PC-9 (cell line): Measurements from ENCODE around the gene EPHX1. TPM values are rescaled to one million over a fixed set of nuclear protein-coding genes. Genes with fewer than 3 reads are reported as not detected.
"Not testable (repeated sequence)": the region's sequence is repeated elsewhere in the genome, so short reads cannot be mapped to it uniquely, and the experiment has no call there.

Experiments used
- BruUV-seq: library from RNA; stranded (reverse); fragments of 400-500 nt; replicated peaks from 2 replicates; lab custom pipeline; 2021; lab: Mats Ljungman, UMichigan
- CTCF ChIA-PET: fragments of 300-600 bp; sonication (Branson Sonifier 250); formaldehyde crosslinking; loops from one replicate; lab custom pipeline; 2022; ENCODE audit warnings: antibody characterized with exemption; lab: Charles Lee
- POLR2A ChIA-PET: fragments of 300-600 bp; sonication (Branson Sonifier 250); formaldehyde crosslinking; loops from one replicate; lab custom pipeline; 2022; ENCODE audit warnings: antibody characterized with exemption; ENCODE audit not compliant: unreplicated experiment; lab: Charles Lee
- DNase-seq, 2 experiments: peaks; one replicate each; pipeline versions ENCODE4 v3.0.0 to v3.0.0-alpha.2; 2015 to 2022; ENCODE audit warnings: mixed read lengths in 1 of 2
- H2AFZ ChIP-seq: fragments of 200-600 bp; sonication (generic); 2 replicates; pipeline ENCODE4 v1.8.1; 2017; ENCODE audit warnings: antibody characterized with exemption
- H3F3A ChIP-seq: fragments of 200-600 bp; sonication (generic); 2 replicates; pipeline ENCODE4 v1.8.1; 2017; ENCODE audit warnings: antibody characterized with exemption, mild to moderate bottlenecking, low read depth; ENCODE audit not compliant: insufficient read depth
- H3K27ac ChIP-seq: fragments of 200-600 bp; sonication (generic); 2 replicates; pipeline ENCODE4 v1.6.1; 2016; ENCODE audit warnings: mixed run types
- H3K27me3 ChIP-seq: fragments of 200-600 bp; sonication (generic); 2 replicates; pipeline ENCODE4 v1.6.1; 2016; ENCODE audit warnings: low read depth, mixed run types; ENCODE audit not compliant: insufficient read depth
- H3K36me3 ChIP-seq: fragments of 200-600 bp; sonication (generic); 2 replicates; pipeline ENCODE4 v1.6.1; 2016; ENCODE audit warnings: low read depth, mixed run types
- H3K4me1 ChIP-seq: fragments of 200-600 bp; sonication (generic); replicated peaks from 2 replicates; pipeline ENCODE4 v1.6.1; 2016; ENCODE audit warnings: mixed run types; ENCODE audit not compliant: insufficient read depth
- H3K4me2 ChIP-seq: fragments of 200-600 bp; sonication (generic); 2 replicates; pipeline ENCODE4 v1.6.1; 2017; ENCODE audit warnings: mixed run types
- H3K4me3 ChIP-seq: fragments of 200-600 bp; sonication (generic); 2 replicates; pipeline ENCODE4 v1.6.1; 2016; ENCODE audit warnings: mixed run types
- H3K79me2 ChIP-seq: fragments of 200-600 bp; sonication (generic); 2 replicates; pipeline ENCODE4 v1.6.1; 2017; ENCODE audit warnings: low read depth, mixed run types
- H3K9me2 ChIP-seq: fragments of 200-600 bp; sonication (generic); 2 replicates; pipeline ENCODE4 v1.8.1; 2017; ENCODE audit warnings: mild to moderate bottlenecking; ENCODE audit not compliant: insufficient read depth
- H3K9me3 ChIP-seq: fragments of 200-600 bp; sonication (generic); 2 replicates; pipeline ENCODE4 v1.8.1; 2016; ENCODE audit warnings: low read depth; ENCODE audit not compliant: insufficient read depth
- H4K20me1 ChIP-seq: fragments of 200-600 bp; sonication (generic); 2 replicates; pipeline ENCODE4 v1.8.1; 2017; ENCODE audit not compliant: insufficient read depth
- CTCF ChIP-seq: fragments of 200-600 bp; sonication (generic); conservative IDR thresholded peaks from 2 replicates; pipeline ENCODE4 v1.6.1; 2017; ENCODE audit warnings: mixed run types, antibody characterized with exemption, mild to moderate bottlenecking, moderate library complexity
- EZH2 ChIP-seq: fragments of 200-600 bp; sonication (generic); IDR thresholded peaks from 2 replicates; pipeline ENCODE4 v1.8.0; 2017; ENCODE audit warnings: antibody characterized with exemption, low read depth
- intact Hi-C: fragments of 100-400 bp; cut with micrococcal nuclease; formaldehyde crosslinking; loops from one replicate; pipeline ENCODE4 v1.10.0; 2022; ENCODE audit not compliant: unreplicated experiment
- total RNA-seq: library from RNA; stranded (reverse); gene quantifications from 2 replicates; pipeline ENCODE4 v1.2.3, GENCODE V29; 2021

Gene EPHX1
- total RNA-seq, 1 experiment from 2014 or later: 313 TPM

- Histone ChIP-seq H3K27me3 (no peaks in the 10 kb centered on the region), H3K9me3 (no peaks in the 10 kb centered on the region), H3K36me3 (peaks cover 24% of the 10 kb centered on the region), H3F3A (no peaks in the 10 kb centered on the region; the same call in 1 of the 2 replicates), H3K4me2 (peak overlapping the region; percentile 93; the same call in 1 of the 2 replicates), H3K27ac (no peak overlapping the region), H3K4me3 (no peak overlapping the region; the same call in 1 of the 2 replicates), H3K4me1 (peaks cover 25% of the 10 kb centered on the region), H3K79me2 (peaks cover 62% of the 10 kb centered on the region), H2AFZ (no peak overlapping the region), H4K20me1 (peaks cover 21% of the 10 kb centered on the region), H3K9me2 (no peaks in the 10 kb centered on the region)
- ChIA-PET POLR2A (interaction anchor here (0.6 to 1.0 kb wide), 4 partner anchors 22 to 204 kb away, joined by 3 to 6 read pairs (median 4); no protein-coding TSS in a partner anchor), CTCF (interaction anchor here (0.6 kb wide), 1 partner anchor 24 kb away, joined by 20 read pairs; no protein-coding TSS in a partner anchor)
- intact Hi-C loops: no loop called here
- no peak for TF ChIP-seq CTCF
- TF ChIP-seq EZH2: no peak
- no peak for DNase-seq
- BruUV-seq: no TSS peak
Measured at GRCh38 chr1:225780134-225780533, 29.8 kb upstream of the EPHX1 start.

DNA sequence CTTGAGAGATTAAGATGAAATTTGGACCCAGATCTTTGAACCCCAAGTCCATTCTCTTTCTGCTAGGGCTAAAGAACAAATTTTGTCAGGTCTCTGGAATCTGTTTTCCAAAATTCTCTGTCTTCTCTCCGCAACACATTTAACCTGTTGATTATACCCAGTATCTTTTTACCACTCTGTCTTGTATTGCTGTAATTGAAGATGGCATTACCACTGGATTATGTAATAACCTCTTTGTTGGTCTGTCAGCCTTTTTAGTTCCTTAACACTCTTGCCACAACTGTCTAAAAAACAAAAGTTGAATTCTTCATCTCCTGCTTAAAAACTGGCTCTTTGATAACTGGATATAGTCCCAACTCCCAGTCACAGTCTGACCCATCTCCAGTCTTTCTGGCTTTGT, 29.3 kb upstream of the EPHX1 start:
- DNase-seq: no peak
- ChIA-PET POLR2A (interaction anchor here (0.6 to 0.7 kb wide), 3 partner anchors 21 to 273 kb away, joined by 3 read pairs; no protein-coding TSS in a partner anchor), CTCF (interaction anchor here (0.6 kb wide), 1 partner anchor 24 kb away, joined by 20 read pairs; no protein-coding TSS in a partner anchor)
- Histone ChIP-seq H3K36me3 (peaks cover 29% of the 10 kb centered on the region), H3K27me3 (no peaks in the 10 kb centered on the region), H2AFZ (no peak overlapping the region), H3K27ac (no peak overlapping the region), H3K4me2 (no peak overlapping the region), H3K9me3 (no peaks in the 10 kb centered on the region), H3K4me3 (no peak overlapping the region), H3F3A (no peaks in the 10 kb centered on the region; the same call in none of the 2 replicates), H3K79me2 (peaks cover 64% of the 10 kb centered on the region), H4K20me1 (peaks cover 21% of the 10 kb centered on the region), H3K9me2 (no peaks in the 10 kb centered on the region), H3K4me1 (peaks cover 25% of the 10 kb centered on the region)
- BruUV-seq: no TSS peak
- intact Hi-C loops: no loop called here
- no peak for TF ChIP-seq EZH2
- TF ChIP-seq CTCF: no peak

DNA sequence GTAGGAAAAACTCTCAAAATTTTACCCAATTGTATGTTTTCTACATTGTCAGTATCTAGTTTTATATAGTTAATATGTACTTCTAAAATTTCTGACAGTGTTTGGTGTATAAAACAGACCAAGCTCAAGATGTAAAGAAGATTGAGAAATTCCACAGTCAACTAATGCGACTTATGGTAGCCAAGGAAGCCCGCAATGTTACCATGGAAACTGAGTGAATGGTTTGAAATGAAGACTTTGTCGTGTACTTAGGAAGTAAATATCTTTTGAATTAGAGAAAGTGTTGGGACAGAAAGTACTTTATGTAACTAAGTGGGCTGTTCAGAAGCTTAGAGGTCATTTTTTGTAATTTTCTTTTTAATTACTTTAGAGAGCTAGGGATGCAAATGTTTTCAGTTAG, 20.8 kb upstream of the EPHX1 start:
- POLR2A ChIA-PET: not testable (repeated sequence)

More for the DNA sequence above, 20.8 kb upstream of the EPHX1 start:
- H3K9me2 ChIP-seq, H3K27ac ChIP-seq, H3K4me2 ChIP-seq, H3K9me3 ChIP-seq, H3K27me3 ChIP-seq, CTCF ChIA-PET, intact Hi-C loops, H4K20me1 ChIP-seq, H3K4me1 ChIP-seq, H3K4me3 ChIP-seq, BruUV-seq, DNase-seq, H2AFZ ChIP-seq: not testable (repeated sequence)
- peaks cover 50% of the 10 kb centered on the region for H3K36me3 ChIP-seq
- H3F3A ChIP-seq: peaks cover 36% of the 10 kb centered on the region
- peaks cover 33% of the 10 kb centered on the region for H3K79me2 ChIP-seq
